ENCODE data around the gene ZCCHC3. TPM values are rescaled to one million over a fixed set of nuclear protein-coding genes. Genes with fewer than 3 reads are reported as not detected.

ZCCHC3 gene
- total and polyA plus RNA-seq, 4 donors, result 10.4 to 27.8 (median 13.6) TPM

DNA sequence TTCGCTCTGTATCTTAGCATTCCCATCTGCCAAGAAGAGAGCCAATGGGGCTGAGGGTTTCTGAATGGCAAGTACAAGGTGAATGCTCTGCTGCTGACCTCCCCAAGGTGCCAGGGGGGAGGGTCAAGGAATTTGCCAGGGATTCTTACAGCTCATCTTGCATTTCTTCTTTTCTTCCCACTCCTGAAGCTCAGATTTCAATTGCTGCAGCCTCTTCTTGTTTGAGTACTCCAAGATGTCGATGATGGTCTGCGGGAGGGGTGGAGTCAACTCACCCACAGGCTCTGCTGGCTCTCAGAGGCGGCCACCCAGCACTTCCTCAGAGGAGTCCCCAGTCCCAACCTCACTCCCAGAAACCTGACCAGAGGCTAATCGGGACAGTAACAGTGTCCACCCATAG lies 19.2 kb upstream of the ZCCHC3 start:
- Histone ChIP-seq H3K36me3 (ENCODE audit: control insufficient read depth in 4 of 4, insufficient read depth in 4 of 4, low read length in 4 of 4) (peaks cover 0 to 32% (median 19%) of the 10 kb centered on the region in 4 donors), H3K27ac (ENCODE audit: low read depth in 1 of 2, low read length in 1 of 2) (no peak overlapping the region), H3K4me1 (ENCODE audit: control insufficient read depth in 5 of 5, insufficient read depth in 5 of 5, low read length in 5 of 5) (no peaks in the 10 kb centered on the region), H3K9ac (ENCODE audit: insufficient read depth in 1 of 2, low read length in 2 of 2) (no peak overlapping the region), H3K9me3 (ENCODE audit: control insufficient read depth in 4 of 4, insufficient read depth in 3 of 4, low read length in 3 of 4) (no peaks in the 10 kb centered on the region), H3K4me3 (no peak overlapping the region), H3K27me3 (ENCODE audit: control insufficient read depth in 3 of 3, insufficient read depth in 3 of 3, low read length in 2 of 3) (no peaks in the 10 kb centered on the region)
- ATAC-seq (ENCODE audit: insufficient read depth, low FRiP score) (no peak), DNase-seq (no peak)
- WGBS, 2 donors, result 91 to 97% methylated on average over 5 of the region's 5 CpGs
- TF ChIP-seq, protein P1, sequence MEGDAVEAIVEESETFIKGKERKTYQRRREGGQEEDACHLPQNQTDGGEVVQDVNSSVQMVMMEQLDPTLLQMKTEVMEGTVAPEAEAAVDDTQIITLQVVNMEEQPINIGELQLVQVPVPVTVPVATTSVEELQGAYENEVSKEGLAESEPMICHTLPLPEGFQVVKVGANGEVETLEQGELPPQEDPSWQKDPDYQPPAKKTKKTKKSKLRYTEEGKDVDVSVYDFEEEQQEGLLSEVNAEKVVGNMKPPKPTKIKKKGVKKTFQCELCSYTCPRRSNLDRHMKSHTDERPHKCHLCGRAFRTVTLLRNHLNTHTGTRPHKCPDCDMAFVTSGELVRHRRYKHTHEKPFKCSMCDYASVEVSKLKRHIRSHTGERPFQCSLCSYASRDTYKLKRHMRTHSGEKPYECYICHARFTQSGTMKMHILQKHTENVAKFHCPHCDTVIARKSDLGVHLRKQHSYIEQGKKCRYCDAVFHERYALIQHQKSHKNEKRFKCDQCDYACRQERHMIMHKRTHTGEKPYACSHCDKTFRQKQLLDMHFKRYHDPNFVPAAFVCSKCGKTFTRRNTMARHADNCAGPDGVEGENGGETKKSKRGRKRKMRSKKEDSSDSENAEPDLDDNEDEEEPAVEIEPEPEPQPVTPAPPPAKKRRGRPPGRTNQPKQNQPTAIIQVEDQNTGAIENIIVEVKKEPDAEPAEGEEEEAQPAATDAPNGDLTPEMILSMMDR (IDR thresholded peaks at IDR 0.05; ENCODE audit: control extremely low read depth, extremely low read depth), result no peak

DNA sequence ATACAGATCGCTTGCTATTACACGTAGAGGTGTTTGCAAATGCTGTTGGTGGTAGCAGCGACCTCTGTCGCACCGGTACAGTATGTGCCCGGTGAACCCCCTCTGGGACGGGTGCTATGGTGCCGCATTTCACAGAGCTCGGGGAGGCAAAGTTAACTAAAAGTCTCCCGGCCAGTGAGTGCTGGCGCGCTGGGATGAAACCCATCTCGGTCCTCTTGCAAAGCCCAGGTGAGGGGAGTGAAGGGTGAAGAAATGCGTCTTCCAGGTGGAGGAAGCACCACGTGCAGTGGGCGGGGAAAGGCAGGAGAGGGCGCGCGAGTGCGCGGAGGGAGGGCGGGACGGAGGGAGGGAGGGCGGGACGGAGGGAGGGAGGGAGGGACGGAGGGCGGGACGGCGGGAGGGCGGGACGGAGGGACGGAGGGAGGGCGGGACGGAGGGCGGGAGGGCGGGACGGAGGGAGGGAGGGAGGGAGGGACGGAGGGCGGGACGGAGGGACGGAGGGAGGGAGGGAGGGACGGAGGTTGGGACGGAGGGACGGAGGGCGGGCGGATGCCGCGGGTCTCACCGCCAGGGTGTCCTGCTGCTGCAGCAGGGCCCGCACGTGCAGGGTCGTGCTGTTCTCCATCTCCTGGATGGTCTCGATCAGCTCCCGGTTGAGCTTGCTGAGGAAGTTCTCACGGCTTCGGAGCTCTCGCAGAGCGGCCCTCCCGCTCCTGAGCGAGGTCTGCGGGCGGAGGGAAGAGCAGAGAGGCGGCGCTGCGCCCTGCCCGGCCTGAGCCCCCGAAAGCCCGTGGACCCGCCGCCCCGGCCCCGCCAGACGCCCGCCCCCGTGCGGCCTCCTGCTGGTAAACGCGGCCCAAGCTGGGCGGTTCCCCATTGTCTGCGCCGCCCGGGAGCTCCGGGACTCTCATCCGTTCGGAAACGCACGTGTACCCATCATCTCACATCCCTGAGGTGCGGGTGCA lies 18.5 kb upstream of the ZCCHC3 start:
- Histone ChIP-seq H3K4me1 (ENCODE audit: control insufficient read depth in 5 of 5, insufficient read depth in 5 of 5, low read length in 5 of 5) (no peaks in the 10 kb centered on the region), H3K4me3 (no peak overlapping the region), H3K9me3 (ENCODE audit: control insufficient read depth in 4 of 4, insufficient read depth in 3 of 4, low read length in 3 of 4) (no peaks in the 10 kb centered on the region), H3K27ac (ENCODE audit: low read depth in 1 of 2, low read length in 1 of 2) (no peak overlapping the region), H3K9ac (ENCODE audit: insufficient read depth in 1 of 2, low read length in 2 of 2) (no peak overlapping the region), H3K27me3 (ENCODE audit: control insufficient read depth in 3 of 3, insufficient read depth in 3 of 3, low read length in 2 of 3) (no peaks in the 10 kb centered on the region), H3K36me3 (ENCODE audit: control insufficient read depth in 4 of 4, insufficient read depth in 4 of 4, low read length in 4 of 4) (peaks cover 0 to 37% (median 19%) of the 10 kb centered on the region in 4 donors)
- 77 to 83% methylated on average over 57 to 73 of the region's 88 CpGs for WGBS, 2 donors
- peak in 2 of 3 donors; percentile 14 to 29 for DNase-seq
- no peak for ATAC-seq (ENCODE audit: insufficient read depth, low FRiP score)
- TF ChIP-seq, protein P1 (IDR thresholded peaks at IDR 0.05; ENCODE audit: control extremely low read depth, extremely low read depth), result no peak

DNA sequence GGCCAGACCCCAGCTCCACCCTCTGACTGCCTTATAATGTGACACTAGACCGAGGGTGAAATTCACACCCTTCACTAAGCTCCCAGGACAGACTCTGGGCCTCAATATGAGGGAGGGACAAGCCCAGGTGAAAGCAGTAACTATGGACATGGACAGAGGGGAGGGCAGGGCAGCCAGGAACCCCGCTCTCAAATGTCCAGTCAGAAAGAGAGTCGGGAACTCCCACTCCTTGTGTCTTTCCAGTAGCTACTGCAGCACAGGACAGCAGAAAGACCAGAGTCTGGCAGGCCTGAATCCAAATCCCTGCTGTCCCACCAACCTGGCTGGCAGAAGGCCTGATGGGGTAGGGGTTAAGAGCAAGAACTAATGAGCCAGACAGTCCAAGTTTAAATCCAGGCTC lies 13.2 kb upstream of the ZCCHC3 start:
- no peak overlapping the region for H3K27ac ChIP-seq (ENCODE audit: low read depth in 1 of 2, low read length in 1 of 2)
- ATAC-seq (ENCODE audit: insufficient read depth, low FRiP score) (no peak), DNase-seq (no peak)
- TF ChIP-seq, protein P1 (IDR thresholded peaks at IDR 0.05; ENCODE audit: control extremely low read depth, extremely low read depth), result no peak
- no peaks in the 10 kb centered on the region for H3K27me3 ChIP-seq (ENCODE audit: control insufficient read depth in 3 of 3, insufficient read depth in 3 of 3, low read length in 2 of 3)
- no peaks in the 10 kb centered on the region for H3K9me3 ChIP-seq (ENCODE audit: control insufficient read depth in 4 of 4, insufficient read depth in 3 of 4, low read length in 3 of 4)
- 54 to 58% methylated on average over 3 of the region's 3 CpGs for WGBS, 2 donors
- peaks cover 0 to 3% (median 0%) of the 10 kb centered on the region in 5 donors for H3K4me1 ChIP-seq (ENCODE audit: control insufficient read depth in 5 of 5, insufficient read depth in 5 of 5, low read length in 5 of 5)
- peaks cover 0 to 20% (median 4%) of the 10 kb centered on the region in 4 donors for H3K36me3 ChIP-seq (ENCODE audit: control insufficient read depth in 4 of 4, insufficient read depth in 4 of 4, low read length in 4 of 4)
- no peak overlapping the region for H3K4me3 ChIP-seq
- H3K9ac ChIP-seq (ENCODE audit: insufficient read depth in 1 of 2, low read length in 2 of 2), result no peak overlapping the region
